Measurements from ENCODE around the gene MMP17.

DNA sequence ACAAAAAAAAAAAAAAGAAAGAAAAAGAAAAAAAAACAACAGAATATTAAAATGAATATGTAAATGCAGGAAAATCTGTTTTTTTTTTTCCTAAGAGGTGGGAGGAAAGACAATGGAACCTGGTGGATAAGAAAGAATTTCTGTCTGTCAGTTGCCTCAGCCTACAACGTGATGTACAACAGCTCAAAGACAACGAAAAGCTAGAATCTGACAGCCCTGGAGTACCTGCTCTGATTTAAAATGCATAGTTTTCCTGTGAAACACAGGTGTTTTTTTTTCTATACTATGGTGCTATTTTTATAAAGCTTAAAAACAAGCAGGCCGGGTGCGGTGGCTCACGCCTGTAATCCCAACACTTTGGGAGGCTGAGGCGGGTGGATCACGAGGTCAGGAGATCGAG lies 36.3 kb downstream of the MMP17 start:
- no peak for TF ChIP-seq CTCF (conservative IDR thresholded peaks at IDR 0.05; ENCODE audit: low read length)
- no peak for TF ChIP-seq EZH2phosphoT487 (IDR thresholded peaks at IDR 0.05; ENCODE audit: borderline replicate concordance, low read depth, low read length)

Data from OCI-LY7 (cell line).